Neuron (in vitro differentiated cells): ENCODE results near the gene LCMT1.
A peak's percentile ranks its signal among the peaks of the same experiment; 100 is the strongest.
"Not testable (repeated sequence)": the region's sequence is repeated elsewhere in the genome, so short reads cannot be mapped to it uniquely, and the experiment has no call there.

Source experiments
- H2AFZ ChIP-seq: one replicate; pipeline ENCODE4 v1.6.1; 2013; ENCODE audit warnings: low read depth, mild to moderate bottlenecking, inconsistent platforms, low read length, moderate library complexity
- H3K27me3 ChIP-seq: one replicate; pipeline ENCODE4 v1.6.1; 2013; ENCODE audit warnings: low read length; ENCODE audit not compliant: insufficient read depth
- H3K36me3 ChIP-seq: one replicate; pipeline ENCODE4 v1.6.1; 2013; ENCODE audit warnings: low read length; ENCODE audit not compliant: insufficient read depth
- H3K4me1 ChIP-seq: one replicate; pipeline ENCODE4 v1.6.1; 2013; ENCODE audit warnings: low read length; ENCODE audit not compliant: insufficient read depth
- H3K4me3 ChIP-seq: 2 replicates; pipeline ENCODE4 v1.5.1; 2013; ENCODE audit warnings: mild to moderate bottlenecking, low read length, moderate library complexity
- H3K9me3 ChIP-seq: one replicate; pipeline ENCODE4 v1.6.1; 2013; ENCODE audit warnings: low read length

LCMT1 gene

GRCh38 chr16:25111403-25112166 is at the start of gene LCMT1:
LCMT1 (plus strand) TSS chr16:25111742; CDS start chr16:25111884, 142 bp downstream.
- Histone ChIP-seq H3K4me1 (peaks cover 14% of the 10 kb centered on the region), H3K9me3 (no peaks in the 10 kb centered on the region), H3K4me3 (peak within 1 kb of the TSS; percentile 73), H3K36me3 (peaks cover 7% of the 10 kb centered on the region), H3K27me3 (no peaks in the 10 kb centered on the region), H2AFZ (peak within 1 kb of the TSS; percentile 96)

- H3K9me3 ChIP-seq, result peaks cover 2% of the 10 kb centered on the region
- H3K27me3 ChIP-seq, result no peaks in the 10 kb centered on the region
- no peaks in the 10 kb centered on the region for H3K36me3 ChIP-seq
- H3K4me3 ChIP-seq, result no peak overlapping the region
- no peaks in the 10 kb centered on the region for H3K4me1 ChIP-seq
- no peak overlapping the region for H2AFZ ChIP-seq
These were observed 48.4 kb upstream of the LCMT1 start for GRCh38 chr16:25063102-25063501.

GRCh38 chr16:25063865-25064264 is 47.7 kb upstream of the LCMT1 start:
- Histone ChIP-seq H3K36me3 (no peaks in the 10 kb centered on the region), H3K9me3 (peaks cover 2% of the 10 kb centered on the region), H3K4me1 (no peaks in the 10 kb centered on the region), H2AFZ (no peak overlapping the region), H3K4me3 (no peak overlapping the region), H3K27me3 (no peaks in the 10 kb centered on the region)

- not testable (repeated sequence) for H2AFZ ChIP-seq, H3K4me1 ChIP-seq, H3K27me3 ChIP-seq, H3K36me3 ChIP-seq, H3K9me3 ChIP-seq, H3K4me3 ChIP-seq
These were observed 47.3 kb upstream of the LCMT1 start for GRCh38 chr16:25064281-25064680.

GRCh38 chr16:25064937-25065336 is 46.6 kb upstream of the LCMT1 start:
- H3K36me3 ChIP-seq, result no peaks in the 10 kb centered on the region
- H3K9me3 ChIP-seq, result peaks cover 2% of the 10 kb centered on the region
- no peak overlapping the region for H3K4me3 ChIP-seq

GRCh38 chr16:25065899-25066298 is 45.6 kb upstream of the LCMT1 start:
- H3K9me3 ChIP-seq, result peaks cover 2% of the 10 kb centered on the region
- H3K27me3 ChIP-seq, result no peaks in the 10 kb centered on the region
- H3K4me1 ChIP-seq, result no peaks in the 10 kb centered on the region
- H3K36me3 ChIP-seq, result no peaks in the 10 kb centered on the region
- peak overlapping the region; percentile 39 for H2AFZ ChIP-seq
- H3K4me3 ChIP-seq, result no peak overlapping the region

More at GRCh38 chr16:25064937-25065336, 46.6 kb upstream of the LCMT1 start:
- Histone ChIP-seq H2AFZ (no peak overlapping the region), H3K4me1 (no peaks in the 10 kb centered on the region), H3K27me3 (no peaks in the 10 kb centered on the region)

GRCh38 chr16:25066426-25066746 is 45.2 kb upstream of the LCMT1 start:
- H2AFZ ChIP-seq, result peak overlapping the region; percentile 39
- no peaks in the 10 kb centered on the region for H3K4me1 ChIP-seq
- H3K36me3 ChIP-seq, result no peaks in the 10 kb centered on the region
- H3K4me3 ChIP-seq, result peak overlapping the region; percentile 23
- peaks cover 2% of the 10 kb centered on the region for H3K9me3 ChIP-seq
- no peaks in the 10 kb centered on the region for H3K27me3 ChIP-seq

- H3K4me1 ChIP-seq, result no peaks in the 10 kb centered on the region
- peak overlapping the region; percentile 57 for H3K4me3 ChIP-seq
- no peaks in the 10 kb centered on the region for H3K36me3 ChIP-seq
- H2AFZ ChIP-seq, result peak overlapping the region; percentile 39
- H3K27me3 ChIP-seq, result no peaks in the 10 kb centered on the region
- peaks cover 2% of the 10 kb centered on the region for H3K9me3 ChIP-seq
These were observed 44.6 kb upstream of the LCMT1 start for GRCh38 chr16:25066747-25067631.

- H3K4me1 ChIP-seq, result no peaks in the 10 kb centered on the region
- H3K36me3 ChIP-seq, result no peaks in the 10 kb centered on the region
- no peak overlapping the region for H3K4me3 ChIP-seq
- H2AFZ ChIP-seq, result no peak overlapping the region
- H3K9me3 ChIP-seq, result no peaks in the 10 kb centered on the region
- H3K27me3 ChIP-seq, result no peaks in the 10 kb centered on the region
These were observed 37.7 kb upstream of the LCMT1 start for GRCh38 chr16:25073854-25074253.

GRCh38 chr16:25078386-25078978 is 33.1 kb upstream of the LCMT1 start:
- H3K4me1 ChIP-seq, result no peaks in the 10 kb centered on the region
- H3K9me3 ChIP-seq, result no peaks in the 10 kb centered on the region
- H3K36me3 ChIP-seq, result no peaks in the 10 kb centered on the region
- no peak overlapping the region for H3K4me3 ChIP-seq
- no peaks in the 10 kb centered on the region for H3K27me3 ChIP-seq
- no peak overlapping the region for H2AFZ ChIP-seq

- Histone ChIP-seq H3K9me3 (no peaks in the 10 kb centered on the region), H2AFZ (no peak overlapping the region), H3K27me3 (no peaks in the 10 kb centered on the region), H3K4me3 (no peak overlapping the region), H3K36me3 (no peaks in the 10 kb centered on the region), H3K4me1 (no peaks in the 10 kb centered on the region)
These were observed 31.7 kb upstream of the LCMT1 start for GRCh38 chr16:25079637-25080378.

- Histone ChIP-seq H3K4me3 (no peak overlapping the region), H2AFZ (no peak overlapping the region), H3K27me3 (no peaks in the 10 kb centered on the region), H3K36me3 (no peaks in the 10 kb centered on the region), H3K9me3 (no peaks in the 10 kb centered on the region), H3K4me1 (no peaks in the 10 kb centered on the region)
These were observed 31.0 kb upstream of the LCMT1 start for GRCh38 chr16:25080420-25081131.
